IPS DF 6.9 (cell line): ENCODE measurements around the gene MIOX.
A peak's percentile ranks its signal among the peaks of the same experiment; 100 is the strongest.
"Not testable (repeated sequence)": the region's sequence is repeated elsewhere in the genome, so short reads cannot be mapped to it uniquely, and the experiment has no call there.

Experiments
- DNase-seq: peaks from one replicate; pipeline ENCODE4 v3.0.0-alpha.2; 2013; ENCODE audit warnings: low read depth, low spot score
- H3K27ac ChIP-seq: one replicate; pipeline ENCODE4 v1.5.1; 2013; ENCODE audit warnings: low read length, control low read depth
- H3K27me3 ChIP-seq: 2 replicates; pipeline ENCODE4 v1.6.1; 2013; ENCODE audit warnings: mild to moderate bottlenecking, low read length; ENCODE audit not compliant: control insufficient read depth, insufficient read depth
- H3K36me3 ChIP-seq: 2 replicates; pipeline ENCODE4 v1.6.1; 2013; ENCODE audit warnings: low read length; ENCODE audit not compliant: control insufficient read depth, insufficient read depth
- H3K4me1 ChIP-seq: 2 replicates; pipeline ENCODE4 v1.6.1; 2013; ENCODE audit warnings: low read length; ENCODE audit not compliant: control insufficient read depth, insufficient read depth
- H3K4me3 ChIP-seq: 2 replicates; pipeline ENCODE4 v1.5.1; 2013; ENCODE audit warnings: mild to moderate bottlenecking, low read length
- H3K9me3 ChIP-seq: 2 replicates; pipeline ENCODE4 v1.6.1; 2013; ENCODE audit warnings: low read length, inconsistent platforms; ENCODE audit not compliant: control insufficient read depth, insufficient read depth
- WGBS: extraction: QIAGEN DNeasy Blood & Tissue Kit; methylation state at CpG from one replicate; pipeline ENCODE4 v1.1.7; 2013; ENCODE audit warnings: mixed read lengths, missing lambda C conversion rate; ENCODE audit not compliant: insufficient read length, insufficient coverage; 5-methylcytosine and 5-hydroxymethylcytosine counted together

The MIOX gene

DNA sequence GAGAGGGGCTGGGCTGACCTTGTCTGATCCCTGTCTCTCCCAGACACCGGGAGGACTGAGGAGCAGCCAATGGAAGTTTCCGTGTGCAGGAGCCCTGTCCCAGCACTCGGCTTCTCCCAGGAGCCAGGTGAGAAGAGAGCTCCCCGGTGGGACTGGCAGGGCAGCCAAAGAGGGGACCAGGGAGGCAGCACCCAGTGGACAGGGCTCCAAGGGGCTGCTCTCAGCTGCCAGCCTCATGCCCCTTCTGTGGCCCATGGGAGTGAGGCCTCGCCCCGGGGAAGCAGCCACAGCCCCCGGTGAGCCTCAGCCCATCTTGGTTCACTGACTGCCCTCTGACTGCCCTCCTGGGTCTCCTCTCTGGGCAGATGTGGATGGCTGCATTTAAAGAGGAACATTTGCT, 31.9 kb downstream of the MIOX start:
- no peaks in the 10 kb centered on the region for H3K9me3 ChIP-seq
- H3K4me1 ChIP-seq, result no peaks in the 10 kb centered on the region
- peaks cover 34% of the 10 kb centered on the region for H3K36me3 ChIP-seq
- no peak for DNase-seq
- H3K27ac ChIP-seq, result no peak overlapping the region
- WGBS, result no CpG with 5 or more reads among the region's 7 CpGs
- H3K4me3 ChIP-seq, result no peak overlapping the region
- no peaks in the 10 kb centered on the region for H3K27me3 ChIP-seq

DNA sequence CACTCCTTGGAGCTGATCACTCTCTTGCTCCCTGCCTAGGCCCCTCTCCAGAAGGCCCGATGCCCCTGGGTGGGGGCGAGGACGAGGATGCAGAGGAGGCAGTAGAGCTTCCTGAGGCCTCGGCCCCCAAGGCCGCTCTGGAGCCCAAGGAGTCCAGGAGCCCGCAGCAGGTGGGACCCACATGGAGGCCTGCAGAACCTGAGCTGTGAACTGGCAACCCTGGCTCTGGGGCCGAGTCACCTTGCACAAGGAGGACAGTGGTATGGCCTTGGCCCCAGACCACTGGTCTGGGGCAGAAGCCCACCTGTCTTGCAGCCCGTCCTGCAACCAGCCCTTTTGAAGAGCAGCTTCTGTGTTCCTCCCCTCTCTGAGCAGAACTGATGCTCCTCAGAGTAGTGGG, 32.5 kb downstream of the MIOX start:
- no CpG with 5 or more reads among the region's 8 CpGs for WGBS
- no peak for DNase-seq
- Histone ChIP-seq H3K9me3 (no peaks in the 10 kb centered on the region), H3K27me3 (no peaks in the 10 kb centered on the region), H3K4me3 (no peak overlapping the region), H3K27ac (no peak overlapping the region), H3K4me1 (no peaks in the 10 kb centered on the region; the same call in 1 of the 2 replicates), H3K36me3 (peaks cover 34% of the 10 kb centered on the region)

DNA sequence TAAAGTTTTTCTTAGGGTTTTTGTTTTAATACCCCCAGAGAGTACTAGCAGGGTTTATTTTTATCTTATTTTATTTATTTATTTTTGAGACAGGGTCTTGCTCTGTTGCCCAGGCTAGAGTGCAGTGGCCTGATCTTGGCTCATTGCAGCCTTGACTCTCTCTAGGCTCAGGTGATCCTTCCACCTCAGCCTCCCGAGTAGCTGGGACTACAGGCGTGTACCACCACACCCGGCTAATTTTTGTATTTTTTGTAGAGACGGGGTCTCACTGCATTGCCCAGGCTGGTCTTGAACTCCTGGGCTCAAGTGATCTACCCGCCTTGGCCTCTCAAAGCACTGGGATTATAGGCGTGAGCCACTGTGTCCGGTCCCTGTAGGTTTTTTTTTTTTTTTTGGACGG, 33.5 kb downstream of the MIOX start:
- not testable (repeated sequence) for H3K9me3 ChIP-seq, H3K27me3 ChIP-seq, H3K4me1 ChIP-seq, H3K4me3 ChIP-seq, H3K27ac ChIP-seq, DNase-seq
- WGBS, result no CpG with 5 or more reads among the region's 8 CpGs
- peaks cover 34% of the 10 kb centered on the region for H3K36me3 ChIP-seq

DNA sequence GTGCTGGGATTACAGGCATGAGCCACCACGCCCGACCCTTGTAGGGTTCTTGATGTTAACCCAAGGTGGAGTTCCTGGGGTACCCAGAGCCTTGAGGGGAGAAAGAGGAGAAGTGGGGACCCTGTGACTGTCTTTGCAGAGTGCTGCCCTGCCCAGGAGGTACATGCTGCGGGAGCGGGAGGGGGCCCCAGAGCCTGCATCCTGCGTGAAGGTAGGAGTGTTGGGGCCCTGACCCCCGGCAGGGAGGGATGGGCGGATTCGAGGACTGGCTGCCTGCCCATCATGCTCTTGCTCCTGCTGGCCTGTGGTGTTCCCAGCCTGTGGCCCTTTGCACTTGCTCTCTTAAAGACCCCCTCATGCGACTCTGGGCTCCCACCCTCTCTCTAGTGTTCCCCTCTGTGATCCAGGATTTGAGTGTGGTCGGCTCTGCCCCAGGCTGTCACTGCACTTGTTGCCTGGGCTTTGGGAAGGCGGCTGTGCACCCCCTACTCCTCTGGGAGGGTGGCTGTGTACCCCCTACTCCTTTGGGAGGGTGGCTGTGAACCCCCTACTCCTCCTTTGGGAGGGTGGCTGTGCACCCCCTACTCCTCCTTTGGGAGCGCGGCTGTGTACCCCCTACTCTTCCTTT, 34.3 kb downstream of the MIOX start:
- peaks cover 34% of the 10 kb centered on the region for H3K36me3 ChIP-seq
- no peak for DNase-seq

DNA sequence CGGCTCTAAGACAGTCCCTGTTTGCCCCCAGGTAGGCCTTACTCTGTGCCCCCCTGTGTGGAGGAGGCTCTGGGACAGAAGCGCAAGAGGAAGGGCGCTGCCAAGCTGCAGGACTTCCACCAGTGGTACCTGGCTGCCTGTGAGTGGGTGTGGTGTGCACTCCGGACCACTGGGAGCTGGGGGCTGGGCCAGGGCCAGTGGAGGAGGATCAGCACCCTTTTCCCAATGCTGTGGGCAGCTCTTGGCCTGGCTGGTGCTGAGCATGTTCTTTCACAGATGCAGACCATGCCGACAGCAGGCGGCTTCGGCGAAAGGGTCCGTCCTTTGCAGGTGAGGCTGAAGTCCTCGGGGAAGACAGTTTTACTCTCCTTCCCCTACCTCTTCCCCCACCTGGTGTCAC, 35.1 kb downstream of the MIOX start:
- DNase-seq, result no peak
- H3K27me3 ChIP-seq, result no peaks in the 10 kb centered on the region
- peaks cover 5% of the 10 kb centered on the region for H3K4me1 ChIP-seq
- H3K27ac ChIP-seq, result no peak overlapping the region
- H3K9me3 ChIP-seq, result no peaks in the 10 kb centered on the region
- H3K36me3 ChIP-seq, result peaks cover 33% of the 10 kb centered on the region
- no peak overlapping the region for H3K4me3 ChIP-seq
- WGBS, result no CpG with 5 or more reads among the region's 10 CpGs

More for the DNA sequence above, 34.3 kb downstream of the MIOX start:
- H3K9me3 ChIP-seq, result no peaks in the 10 kb centered on the region
- peaks cover 1% of the 10 kb centered on the region; the same call in 1 of the 2 replicates for H3K4me1 ChIP-seq
- no peaks in the 10 kb centered on the region for H3K27me3 ChIP-seq
- H3K27ac ChIP-seq, result no peak overlapping the region
- H3K4me3 ChIP-seq, result no peak overlapping the region
- WGBS, result no CpG with 5 or more reads among the region's 13 CpGs

DNA sequence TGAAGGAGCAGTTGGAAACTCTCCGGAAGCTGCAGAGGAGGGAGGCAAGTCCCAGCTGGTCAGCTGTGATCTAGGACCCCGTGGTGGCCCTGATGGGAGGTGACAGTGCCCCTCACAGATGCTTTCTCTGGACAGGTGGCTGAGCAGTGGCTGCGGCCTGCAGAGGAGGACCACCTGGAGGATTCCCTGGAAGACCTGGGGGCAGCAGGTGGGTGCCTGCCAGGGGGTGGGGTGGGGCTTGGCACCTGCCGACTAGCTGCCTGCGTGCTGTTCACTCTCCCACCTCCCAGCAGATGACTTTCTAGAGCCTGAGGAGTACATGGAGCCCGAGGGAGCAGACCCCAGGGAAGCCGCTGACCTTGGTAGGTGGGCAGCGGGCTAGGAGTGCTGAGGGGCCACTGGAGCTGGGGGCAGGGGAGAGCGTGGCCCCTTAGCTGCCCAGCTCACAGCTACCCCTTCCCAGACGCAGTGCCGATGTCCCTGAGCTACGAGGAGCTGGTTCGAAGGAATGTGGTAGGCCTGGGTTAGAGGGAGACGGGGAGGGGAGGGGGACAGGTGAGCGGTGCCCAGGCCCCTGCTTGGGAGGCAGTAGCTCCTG, 35.6 kb downstream of the MIOX start:
- peaks cover 31% of the 10 kb centered on the region for H3K36me3 ChIP-seq
- no peak overlapping the region for H3K4me3 ChIP-seq
- no peak for DNase-seq
- no peaks in the 10 kb centered on the region for H3K9me3 ChIP-seq
- H3K4me1 ChIP-seq, result peaks cover 9% of the 10 kb centered on the region
- H3K27me3 ChIP-seq, result no peaks in the 10 kb centered on the region
- H3K27ac ChIP-seq, result no peak overlapping the region
- WGBS, result no CpG with 5 or more reads among the region's 15 CpGs

DNA sequence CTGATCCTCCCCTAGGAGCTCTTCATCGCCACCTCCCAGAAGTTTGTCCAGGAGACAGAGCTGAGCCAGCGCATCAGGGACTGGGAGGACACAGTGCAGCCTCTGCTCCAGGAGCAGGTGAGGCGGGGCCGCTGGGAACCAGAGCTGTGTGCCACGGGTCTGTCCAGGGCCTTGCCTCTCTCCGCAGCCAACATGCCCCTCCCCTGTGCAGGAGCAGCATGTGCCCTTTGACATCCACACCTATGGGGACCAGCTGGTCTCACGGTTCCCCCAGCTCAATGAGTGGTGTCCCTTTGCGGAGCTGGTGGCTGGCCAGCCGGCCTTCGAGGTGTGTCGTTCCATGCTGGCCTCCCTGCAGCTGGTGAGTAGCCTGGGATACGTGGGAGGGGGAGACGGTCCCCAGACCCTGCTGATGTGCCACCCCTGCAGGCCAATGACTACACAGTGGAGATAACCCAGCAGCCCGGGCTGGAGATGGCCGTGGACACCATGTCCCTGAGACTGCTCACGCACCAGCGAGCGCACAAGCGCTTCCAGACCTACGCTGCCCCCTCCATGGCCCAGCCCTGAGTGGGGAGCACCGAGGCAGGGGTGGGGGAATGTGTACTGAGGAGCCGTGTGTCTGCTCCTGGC, 36.3 kb downstream of the MIOX start:
- H3K27me3 ChIP-seq, result no peaks in the 10 kb centered on the region
- H3K9me3 ChIP-seq, result no peaks in the 10 kb centered on the region
- DNase-seq, result no peak
- peaks cover 31% of the 10 kb centered on the region for H3K36me3 ChIP-seq
- H3K4me1 ChIP-seq, result peaks cover 9% of the 10 kb centered on the region
- WGBS, result no CpG with 5 or more reads among the region's 22 CpGs
- H3K27ac ChIP-seq, result no peak overlapping the region
- H3K4me3 ChIP-seq, result no peak overlapping the region

DNA sequence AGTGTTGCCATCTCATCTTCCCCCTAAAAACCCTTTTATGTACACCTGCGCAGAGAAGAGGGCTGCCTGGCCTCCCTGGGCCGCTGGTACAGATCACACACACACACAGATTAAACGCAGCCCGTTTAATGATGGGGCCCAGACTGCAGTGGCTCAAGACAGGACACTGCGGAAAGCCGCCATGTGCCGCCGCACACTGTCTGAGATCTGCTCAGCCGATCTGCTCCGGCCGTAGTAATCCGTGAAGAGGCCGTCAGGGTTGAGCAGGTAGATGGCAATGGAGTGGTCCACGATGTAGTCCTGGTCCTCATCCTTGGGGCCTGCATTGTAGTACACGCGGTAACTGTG, 36.8 kb downstream of the MIOX start:
- no peak for DNase-seq
- Histone ChIP-seq H3K36me3 (peaks cover 31% of the 10 kb centered on the region), H3K9me3 (no peaks in the 10 kb centered on the region), H3K27me3 (peaks cover 4% of the 10 kb centered on the region; the same call in 1 of the 2 replicates), H3K4me1 (peaks cover 9% of the 10 kb centered on the region), H3K27ac (no peak overlapping the region), H3K4me3 (no peak overlapping the region)
- WGBS, result no CpG with 5 or more reads among the region's 16 CpGs

DNA sequence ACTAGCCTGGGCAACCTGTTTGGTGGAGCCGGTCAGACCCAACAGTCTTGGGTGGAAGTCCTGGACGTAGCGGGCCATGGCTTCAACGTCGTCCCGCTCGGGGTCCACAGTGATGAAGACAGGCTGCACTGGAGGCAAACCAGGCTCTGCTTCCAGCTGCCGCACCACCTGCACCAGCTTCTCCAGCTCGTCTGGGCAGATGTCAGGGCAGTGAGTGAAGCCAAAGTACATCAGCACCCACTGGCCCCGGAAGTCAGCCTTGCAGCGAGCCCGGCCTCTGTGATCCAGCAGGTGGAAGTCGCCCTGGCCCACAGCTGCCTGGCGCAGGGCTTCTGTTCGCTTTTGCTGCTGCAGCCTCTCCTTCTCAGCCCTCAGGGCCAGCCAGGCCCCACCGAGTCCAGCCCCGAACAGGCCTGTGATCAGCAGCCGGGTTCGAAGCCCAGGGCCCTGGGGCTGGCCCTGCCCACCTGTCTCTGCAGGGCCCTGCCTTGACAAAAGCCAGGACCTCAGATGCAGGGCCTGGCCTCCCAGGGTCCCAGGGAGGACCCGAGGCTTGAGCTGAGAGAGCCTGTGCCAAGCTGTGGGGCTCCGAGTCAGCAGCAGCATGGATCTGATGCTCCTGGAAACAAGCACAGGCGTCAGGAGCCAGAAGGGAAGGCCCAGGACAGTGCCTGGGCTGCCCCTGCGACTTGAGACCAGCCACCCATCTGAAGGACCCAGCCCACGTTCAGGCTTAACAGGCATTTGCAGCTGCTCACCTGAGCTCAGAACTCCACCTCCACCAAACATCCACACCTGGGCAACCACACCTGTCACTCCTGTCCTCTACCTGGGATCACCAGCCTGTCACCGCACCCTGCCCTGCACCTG, 37.4 kb downstream of the MIOX start:
- Histone ChIP-seq H3K4me3 (no peak overlapping the region), H3K4me1 (peaks cover 9% of the 10 kb centered on the region), H3K9me3 (no peaks in the 10 kb centered on the region), H3K27me3 (peaks cover 10% of the 10 kb centered on the region; the same call in 1 of the 2 replicates), H3K36me3 (peaks cover 26% of the 10 kb centered on the region), H3K27ac (no peak overlapping the region)
- no peak for DNase-seq
- no CpG with 5 or more reads among the region's 25 CpGs for WGBS

DNA sequence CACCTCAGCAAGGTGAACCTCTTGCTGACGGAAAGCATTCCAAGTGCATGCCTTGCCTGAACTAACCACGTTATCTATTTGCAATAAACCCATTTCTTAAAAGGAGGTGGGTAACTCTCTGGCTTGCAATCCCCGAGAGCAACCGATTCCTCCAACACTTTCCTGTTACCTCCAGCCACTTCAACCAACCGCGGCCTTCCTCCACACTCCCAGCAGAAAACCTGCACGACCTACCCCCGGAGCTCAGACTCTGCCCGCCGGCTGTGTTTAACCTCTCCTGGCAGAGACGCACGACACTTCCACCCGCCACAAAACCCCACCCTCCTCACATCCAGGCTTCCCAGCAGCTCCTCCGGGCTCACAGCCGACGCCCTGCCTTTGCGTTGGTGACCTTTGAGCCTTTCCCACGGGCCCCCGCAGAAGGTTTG, 38.0 kb downstream of the MIOX start:
- Histone ChIP-seq H3K36me3 (peaks cover 22% of the 10 kb centered on the region), H3K27ac (no peak overlapping the region), H3K4me3 (peak overlapping the region; percentile 58; the same call in 1 of the 2 replicates), H3K27me3 (peaks cover 17% of the 10 kb centered on the region; the same call in 1 of the 2 replicates), H3K4me1 (peaks cover 11% of the 10 kb centered on the region), H3K9me3 (no peaks in the 10 kb centered on the region)
- no peak for DNase-seq
- no CpG with 5 or more reads among the region's 19 CpGs for WGBS
